OCI-LY3 (cell line): ENCODE results near the gene DPCD.

Experiments used
- EZH2phosphoT487 ChIP-seq: fragments of 200-600 bp; shearing (Covaris generic); IDR thresholded peaks from 2 replicates; pipeline ENCODE4 v1.6.1; 2018; ENCODE audit warnings: antibody characterized with exemption, mixed run types, low read depth
- TF ChIP-seq, protein P1 (sequence below): fragments of 200-600, 300-600 bp; sonication (generic); IDR thresholded peaks from 2 replicates; pipeline ENCODE4 v1.5.1; 2014; ENCODE audit warnings: antibody characterized with exemption, low read length, low read depth

DNA sequence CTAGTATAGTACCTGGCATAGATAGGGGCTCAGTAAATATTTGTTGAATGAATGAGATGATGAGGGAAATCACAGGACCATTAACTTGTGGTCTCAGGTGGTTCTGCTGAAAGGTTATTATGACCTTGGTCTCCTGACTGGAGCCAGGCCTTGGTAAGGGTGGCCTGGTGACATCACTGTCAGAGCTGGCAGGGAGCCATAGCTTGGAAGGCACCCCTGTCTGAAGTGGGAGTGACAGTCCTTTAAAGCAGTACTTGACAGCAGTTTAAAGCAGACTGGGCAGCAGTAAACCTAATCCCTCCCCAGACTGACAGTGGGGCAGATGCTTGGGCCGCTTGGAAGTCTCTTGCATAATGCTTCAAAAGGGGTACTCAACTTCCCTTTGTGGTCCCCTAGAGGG is 13.4 kb downstream of the DPCD start:
- no peak for TF ChIP-seq EZH2phosphoT487
- TF ChIP-seq, protein P1, sequence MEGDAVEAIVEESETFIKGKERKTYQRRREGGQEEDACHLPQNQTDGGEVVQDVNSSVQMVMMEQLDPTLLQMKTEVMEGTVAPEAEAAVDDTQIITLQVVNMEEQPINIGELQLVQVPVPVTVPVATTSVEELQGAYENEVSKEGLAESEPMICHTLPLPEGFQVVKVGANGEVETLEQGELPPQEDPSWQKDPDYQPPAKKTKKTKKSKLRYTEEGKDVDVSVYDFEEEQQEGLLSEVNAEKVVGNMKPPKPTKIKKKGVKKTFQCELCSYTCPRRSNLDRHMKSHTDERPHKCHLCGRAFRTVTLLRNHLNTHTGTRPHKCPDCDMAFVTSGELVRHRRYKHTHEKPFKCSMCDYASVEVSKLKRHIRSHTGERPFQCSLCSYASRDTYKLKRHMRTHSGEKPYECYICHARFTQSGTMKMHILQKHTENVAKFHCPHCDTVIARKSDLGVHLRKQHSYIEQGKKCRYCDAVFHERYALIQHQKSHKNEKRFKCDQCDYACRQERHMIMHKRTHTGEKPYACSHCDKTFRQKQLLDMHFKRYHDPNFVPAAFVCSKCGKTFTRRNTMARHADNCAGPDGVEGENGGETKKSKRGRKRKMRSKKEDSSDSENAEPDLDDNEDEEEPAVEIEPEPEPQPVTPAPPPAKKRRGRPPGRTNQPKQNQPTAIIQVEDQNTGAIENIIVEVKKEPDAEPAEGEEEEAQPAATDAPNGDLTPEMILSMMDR = no peak
